ENCODE results near the gene TMEM39B.
"Not testable (repeated sequence)": the region's sequence is repeated elsewhere in the genome, so short reads cannot be mapped to it uniquely, and the experiment has no call there.

Gene TMEM39B

GRCh38 chr1:32068957-32069588 lies 3.7 kb upstream of the TMEM39B start:
- no peak for DNase-seq (ENCODE audit: low read depth, low spot score)

DNA sequence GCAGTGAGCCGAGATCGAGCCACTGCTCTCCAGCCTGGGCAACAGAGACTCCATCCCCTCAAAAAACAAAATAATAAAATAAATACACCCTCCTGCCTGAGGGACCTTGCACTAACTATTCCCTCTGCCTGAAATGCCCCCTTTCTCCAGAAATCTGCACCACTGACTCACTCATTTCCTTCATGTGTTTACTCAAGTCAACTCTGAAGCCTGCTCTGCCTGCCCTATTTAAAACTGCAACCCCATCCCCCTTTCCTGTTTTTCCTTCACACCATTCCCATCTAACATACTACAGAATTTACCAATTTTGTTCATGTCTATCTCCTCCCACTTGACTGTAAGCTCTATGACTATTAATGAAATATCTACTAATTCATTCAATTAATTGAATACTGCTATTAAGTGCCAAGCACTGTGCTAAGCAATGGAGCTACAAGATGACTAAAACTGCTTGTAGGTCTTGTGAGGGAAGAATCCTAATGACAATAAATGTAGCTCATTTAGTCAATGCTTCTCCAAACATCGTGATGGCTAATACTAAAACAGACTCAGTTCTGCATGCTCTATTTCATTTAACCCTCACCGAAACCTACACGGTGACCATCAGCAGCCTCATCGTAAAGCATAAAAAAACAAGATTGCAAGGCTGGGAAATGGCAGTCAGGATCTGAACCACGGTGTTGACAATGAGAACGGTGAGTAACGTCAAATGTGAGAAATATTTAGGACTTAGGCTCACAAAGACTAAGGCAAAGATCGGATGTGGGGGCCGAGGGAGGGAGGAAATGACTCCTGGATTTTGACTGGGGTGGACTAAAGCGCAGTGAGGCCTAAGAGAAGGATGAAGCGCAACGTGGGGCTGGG lies 749 bp upstream of the TMEM39B start:
- no peak for DNase-seq (ENCODE audit: low read depth, low spot score)

DNA sequence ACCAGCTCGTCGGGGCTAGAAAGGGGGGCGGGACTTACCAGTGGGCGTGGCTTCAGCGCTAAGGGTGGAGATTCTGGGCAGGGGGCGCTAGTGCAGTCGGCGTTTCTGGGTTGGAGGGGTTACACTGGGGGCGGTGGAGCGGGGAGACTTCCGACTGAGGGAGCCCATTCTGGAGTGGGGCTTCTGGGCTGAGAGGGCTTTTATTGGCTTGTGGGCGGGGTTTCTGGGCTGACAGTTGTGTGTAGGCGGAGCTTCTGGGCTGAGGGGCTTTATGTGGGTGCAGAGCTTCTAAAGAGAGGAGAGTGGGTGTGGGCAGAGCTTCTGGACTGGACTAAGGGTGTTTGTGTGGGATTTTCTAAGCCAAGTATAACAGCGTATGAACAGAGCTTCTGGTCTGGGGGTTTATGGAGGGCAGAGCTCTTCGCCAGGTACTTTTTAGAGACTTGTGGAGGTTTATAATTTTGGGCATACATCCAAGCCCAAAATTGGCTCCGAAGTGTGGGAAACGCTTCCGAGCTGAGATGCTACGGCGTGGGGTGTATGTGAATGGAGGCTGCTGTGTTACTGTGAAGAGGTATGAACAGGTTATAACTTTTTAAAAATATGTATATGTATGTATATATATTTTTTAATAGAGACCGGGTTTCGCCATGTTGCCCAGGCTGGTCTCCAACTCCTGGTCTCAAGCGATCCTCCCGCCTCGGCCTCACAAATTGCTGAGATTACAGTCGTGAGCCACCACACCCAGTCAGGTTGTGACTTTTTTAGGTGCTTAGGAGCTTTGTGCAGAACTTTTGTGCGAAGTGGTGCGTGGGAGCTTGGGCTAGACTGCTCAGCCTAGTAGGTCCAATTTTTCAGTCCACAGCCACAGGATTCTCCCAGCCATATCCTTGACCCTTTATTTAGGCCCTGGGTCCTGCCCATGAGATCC lies 825 bp downstream of the TMEM39B start:
- no peak for DNase-seq (ENCODE audit: low read depth, low spot score)

DNA sequence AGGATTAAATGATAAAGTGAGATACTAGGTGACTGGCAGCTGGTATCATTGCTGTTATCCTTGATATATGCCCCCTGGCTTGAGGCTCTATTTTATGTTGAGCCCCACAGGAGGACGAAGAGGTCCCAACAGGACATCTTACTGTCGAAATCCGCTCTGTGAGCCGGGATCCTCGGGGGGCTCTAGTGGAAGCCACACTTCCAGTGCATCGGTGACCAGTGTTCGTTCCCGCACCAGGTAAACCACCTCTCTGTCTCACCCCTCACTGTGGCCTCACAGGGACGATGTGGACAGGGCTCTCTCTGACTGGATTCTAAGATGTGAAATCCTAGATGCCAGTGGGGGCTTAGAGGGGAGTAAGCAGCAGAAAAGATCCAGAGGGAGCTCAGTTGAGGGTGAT lies 2.1 kb downstream of the TMEM39B start:
- DNase-seq (ENCODE audit: low read depth, low spot score): no peak

DNA sequence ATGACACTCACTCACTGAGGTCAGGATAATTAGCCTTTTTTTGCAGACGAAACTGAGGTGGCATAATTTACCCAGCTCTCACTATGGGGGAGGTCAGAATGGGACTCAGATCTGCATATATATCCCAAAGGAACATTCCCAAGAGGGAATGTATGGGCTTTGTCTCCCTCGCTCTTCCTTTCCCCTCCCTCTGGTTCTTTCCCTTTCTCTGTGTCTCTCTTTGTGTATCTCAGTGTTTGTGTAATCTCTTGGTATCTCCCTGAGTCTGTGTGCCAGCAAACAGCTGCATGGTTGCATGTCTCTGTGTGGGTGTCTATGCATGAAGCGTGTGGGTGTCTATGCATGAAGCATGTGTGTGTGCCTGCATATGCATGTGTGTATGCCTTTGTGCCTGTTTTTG lies 4.7 kb downstream of the TMEM39B start:
- DNase-seq (ENCODE audit: low read depth, low spot score): no peak

DNA sequence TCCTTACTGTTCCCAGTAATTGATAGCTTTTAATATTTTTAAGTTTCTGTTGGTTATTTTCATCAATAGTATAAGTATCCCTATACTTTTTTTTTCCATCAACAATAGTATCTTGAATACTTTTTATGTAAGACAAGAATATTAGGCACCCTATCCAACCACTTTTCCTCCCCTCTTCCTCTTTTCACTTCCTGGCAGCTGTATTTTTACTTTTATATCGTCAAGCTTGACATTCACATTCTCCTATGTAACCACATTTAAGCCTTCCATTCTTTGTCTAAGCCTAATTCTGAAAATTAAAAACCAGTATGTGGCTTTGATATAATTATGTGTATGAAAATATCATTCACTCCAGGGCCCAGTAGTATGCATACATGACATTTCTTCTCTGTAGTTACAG lies 9.3 kb downstream of the TMEM39B start:
- DNase-seq (ENCODE audit: low read depth, low spot score): no peak

DNA sequence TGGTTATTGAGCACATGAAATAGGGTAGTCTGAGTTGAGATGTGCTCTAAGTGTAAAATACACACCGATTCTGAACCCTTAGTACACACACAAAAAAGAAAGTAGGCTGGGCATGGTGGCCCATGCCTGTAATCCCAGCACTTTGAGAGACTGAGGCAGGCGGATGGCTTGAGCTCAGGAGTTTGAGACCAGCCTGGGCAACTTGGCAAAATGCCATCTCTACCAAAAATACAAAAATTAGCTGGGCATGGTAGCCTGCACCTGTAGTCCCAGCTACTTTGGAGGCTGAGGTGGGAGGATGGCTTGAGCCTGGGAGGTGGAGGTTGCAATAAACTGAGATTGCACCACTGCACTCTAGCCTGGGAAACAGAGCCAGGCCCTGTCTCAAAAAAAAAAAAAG lies 13.6 kb downstream of the TMEM39B start:
- DNase-seq (ENCODE audit: low read depth, low spot score): not testable (repeated sequence)

DNA sequence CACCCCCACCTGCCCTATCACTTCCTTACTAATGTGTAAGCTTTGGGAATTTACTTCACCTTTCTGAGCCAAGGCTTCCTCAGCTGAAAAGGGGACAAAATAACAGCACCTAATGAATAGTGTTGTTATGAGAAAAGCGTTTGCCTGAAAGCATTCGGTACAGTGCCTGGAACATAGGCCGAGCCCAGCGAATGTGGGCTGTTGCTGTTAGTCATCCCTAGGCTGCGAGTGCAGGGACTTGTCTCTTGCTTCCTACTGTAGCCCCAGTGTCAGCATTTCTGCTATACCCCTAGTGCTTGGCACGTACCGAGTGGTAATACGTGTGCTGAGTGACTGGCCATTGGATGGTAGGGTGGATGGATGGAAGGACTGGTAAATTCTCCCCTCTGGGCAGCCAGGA lies 18.4 kb downstream of the TMEM39B start:
- no peak for DNase-seq (ENCODE audit: low read depth, low spot score)

DNA sequence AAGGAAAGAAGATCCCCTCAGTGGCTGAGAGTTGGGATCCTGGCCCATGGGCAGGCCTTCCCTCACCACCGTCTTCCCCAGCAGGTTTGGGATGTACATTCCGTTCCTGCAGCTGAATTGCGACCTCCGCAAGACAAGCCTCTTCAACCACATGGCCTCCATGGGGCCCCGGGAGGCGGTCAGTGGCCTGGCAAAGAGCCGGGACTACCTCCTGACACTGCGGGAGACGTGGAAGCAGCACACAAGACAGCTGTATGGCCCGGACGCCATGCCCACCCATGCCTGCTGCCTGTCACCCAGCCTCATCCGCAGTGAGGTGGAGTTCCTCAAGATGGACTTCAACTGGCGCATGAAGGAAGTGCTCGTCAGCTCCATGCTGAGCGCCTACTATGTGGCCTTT lies 18.9 kb downstream of the TMEM39B start:
- no peak for DNase-seq (ENCODE audit: low read depth, low spot score)

DNA sequence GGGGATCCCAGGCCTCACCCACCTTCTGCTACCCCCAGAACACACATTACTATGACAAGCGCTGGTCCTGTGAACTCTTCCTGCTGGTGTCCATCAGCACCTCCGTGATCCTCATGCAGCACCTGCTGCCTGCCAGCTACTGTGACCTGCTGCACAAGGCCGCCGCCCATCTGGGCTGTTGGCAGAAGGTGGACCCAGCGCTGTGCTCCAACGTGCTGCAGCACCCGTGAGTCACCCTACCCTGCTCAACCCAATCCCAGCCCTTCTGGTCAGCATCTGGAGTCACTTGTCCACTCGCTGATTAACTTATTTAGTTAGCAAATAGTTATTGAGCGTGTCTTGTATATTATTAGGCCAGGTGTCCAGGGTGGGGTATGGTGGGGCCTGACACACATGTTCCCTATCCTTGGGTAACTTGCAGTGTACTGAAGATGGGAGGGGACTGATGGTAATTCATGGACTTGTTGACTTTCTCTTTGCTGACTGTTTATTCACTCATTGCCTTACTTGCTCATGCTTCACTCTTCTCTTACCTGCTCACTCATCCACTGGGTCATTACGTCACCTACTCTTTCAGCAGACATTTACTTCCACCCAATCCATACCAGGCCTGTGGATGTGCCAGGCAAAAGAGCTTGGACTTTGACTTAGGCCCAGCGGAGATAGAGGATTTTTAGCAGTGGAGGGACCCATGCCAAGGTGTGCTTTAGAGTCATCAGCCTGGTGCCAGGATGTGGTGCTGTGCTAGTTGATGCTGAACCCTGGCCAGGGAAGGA lies 22.2 kb downstream of the TMEM39B start:
- no peak for DNase-seq (ENCODE audit: low read depth, low spot score)

DNA sequence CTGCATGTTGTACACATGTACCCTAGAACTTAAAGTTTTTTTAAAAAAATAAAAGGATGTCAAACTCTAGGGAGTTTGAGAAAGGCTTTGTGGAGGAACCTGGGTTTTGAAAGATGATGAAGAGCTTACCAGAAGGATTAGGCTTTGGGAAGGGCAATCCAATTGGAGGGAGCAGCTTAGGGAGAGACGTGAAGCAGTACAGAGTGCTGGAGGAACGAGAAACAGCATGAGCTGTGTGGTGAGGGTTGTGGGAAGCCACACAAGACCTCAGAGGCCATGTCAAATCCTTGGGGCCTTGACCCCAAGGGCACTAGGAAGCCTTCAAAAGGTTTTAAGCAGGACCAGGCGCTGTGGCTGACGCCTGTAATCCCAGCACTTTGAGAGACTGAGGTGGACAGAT lies 26.7 kb downstream of the TMEM39B start:
- DNase-seq (ENCODE audit: low read depth, low spot score): no peak

DNA sequence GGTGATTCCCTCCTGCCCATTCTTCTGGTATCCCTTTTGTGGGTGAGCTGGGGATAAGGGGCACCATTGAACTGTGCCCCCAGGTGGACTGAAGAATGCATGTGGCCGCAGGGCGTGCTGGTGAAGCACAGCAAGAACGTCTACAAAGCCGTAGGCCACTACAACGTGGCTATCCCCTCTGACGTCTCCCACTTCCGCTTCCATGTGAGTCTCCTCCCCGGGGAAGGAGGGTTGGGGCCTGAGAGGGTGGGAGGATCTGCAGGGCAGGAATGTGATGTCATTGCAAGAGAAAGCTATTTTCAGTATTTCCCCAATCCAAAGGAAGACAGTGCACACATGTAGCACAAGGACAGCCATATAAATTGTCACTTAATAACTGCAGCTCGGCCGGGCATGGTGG lies 27.6 kb downstream of the TMEM39B start:
- DNase-seq (ENCODE audit: low read depth, low spot score): no peak

DNA sequence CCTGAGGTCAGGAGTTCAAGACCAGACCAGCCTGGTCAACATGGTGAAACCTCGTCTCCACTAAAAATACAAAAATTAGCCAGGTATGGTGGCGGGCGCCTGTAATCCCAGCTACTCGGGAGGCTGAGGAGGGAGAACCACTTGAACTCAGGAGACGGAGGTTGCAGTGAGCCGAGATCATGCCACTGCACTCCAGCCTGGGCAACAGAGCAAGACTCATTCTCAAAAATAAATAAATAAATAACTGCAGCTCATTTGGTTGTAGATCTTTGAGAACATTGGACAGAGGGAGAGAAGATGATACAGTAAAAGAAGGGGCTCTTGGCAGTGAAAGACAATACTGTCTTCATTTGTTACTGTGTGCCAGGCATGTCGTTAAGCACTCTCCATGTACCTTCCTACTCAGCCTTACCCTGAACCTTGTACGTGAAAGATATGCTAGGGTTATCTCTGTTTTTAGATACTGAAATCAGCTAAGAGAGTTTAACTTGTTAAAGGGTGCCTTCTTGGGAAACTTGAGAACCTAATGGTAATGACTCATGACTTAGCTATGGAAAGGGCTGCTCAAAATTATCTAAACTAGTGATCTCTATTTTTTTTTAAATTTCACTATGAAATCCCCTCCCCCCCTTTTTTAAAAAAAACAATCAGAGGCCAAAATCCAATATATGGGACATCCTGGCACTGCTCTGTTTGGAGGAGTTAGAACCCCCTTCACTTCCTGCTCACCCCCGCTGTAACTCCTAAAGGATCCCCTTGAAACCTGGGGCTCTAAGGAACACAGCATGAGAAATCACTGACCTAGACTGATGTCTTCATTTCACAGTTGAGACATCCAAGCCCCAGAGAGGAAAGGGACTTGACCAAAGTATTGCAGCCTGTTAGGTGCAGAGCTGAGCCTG lies 28.3 kb downstream of the TMEM39B start:
- no peak for DNase-seq (ENCODE audit: low read depth, low spot score)

GRCh38 chr1:32104127-32104526 lies 31.4 kb downstream of the TMEM39B start:
- no peak for DNase-seq (ENCODE audit: low read depth, low spot score)

GRCh38 chr1:32105338-32105737 lies 32.6 kb downstream of the TMEM39B start:
- DNase-seq (ENCODE audit: low read depth, low spot score): no peak

- DNase-seq (ENCODE audit: low read depth, low spot score): no peak
Observed at GRCh38 chr1:32106663-32107275, 34.0 kb downstream of the TMEM39B start.

DNA sequence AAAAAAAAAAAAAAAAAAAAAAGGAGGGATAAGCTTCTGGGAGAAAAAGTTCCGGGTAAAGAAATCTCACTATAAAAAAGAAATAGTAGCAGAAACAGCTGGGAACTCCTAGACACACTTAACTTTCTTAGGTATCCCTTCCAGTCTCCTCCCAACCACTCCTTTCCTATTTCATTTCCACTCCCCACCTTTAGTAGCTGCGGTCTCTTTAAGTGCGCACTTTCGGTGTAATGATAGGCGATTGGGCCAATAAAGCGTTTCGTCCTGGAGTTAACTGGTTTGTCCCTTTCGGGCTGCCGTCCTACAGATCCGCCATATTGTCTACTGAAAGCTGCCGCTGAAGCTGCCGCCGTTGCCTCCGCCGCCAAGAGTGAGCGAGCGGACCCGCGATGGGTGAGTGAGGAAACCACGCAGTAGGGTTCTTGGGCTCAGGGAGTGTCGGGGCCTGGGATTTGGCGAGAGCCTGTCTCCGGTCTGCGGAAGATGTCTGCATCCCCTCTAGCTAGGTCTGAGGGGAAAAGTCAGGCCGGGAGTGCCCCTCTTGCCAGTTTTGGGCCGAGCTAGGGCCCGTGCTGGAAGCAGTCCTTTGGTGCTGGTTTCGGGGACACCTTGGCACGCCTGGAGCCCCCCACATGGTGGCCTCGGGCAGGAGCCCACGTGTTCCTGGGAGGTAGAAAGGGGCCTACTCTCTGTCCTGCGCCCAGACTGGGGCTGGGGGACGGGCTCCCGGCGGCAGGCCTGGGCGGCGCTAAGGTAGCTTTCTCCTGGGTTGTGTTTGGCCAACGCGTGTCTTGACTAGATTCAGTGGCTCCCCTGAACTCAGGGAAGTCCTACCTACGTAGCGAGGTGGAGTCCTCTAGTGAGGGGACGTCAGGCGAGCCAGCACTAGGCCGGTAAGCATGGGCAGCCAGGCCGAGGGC lies 35.3 kb downstream of the TMEM39B start, which contains the start of gene KPNA6:
Gene KPNA6, plus strand, starts transcription at position 315 of the 920 bp plus-strand sequence. Its CDS starts 75 bp downstream, at position 390.
- DNase-seq (ENCODE audit: low read depth, low spot score): peak; percentile 84

DNA sequence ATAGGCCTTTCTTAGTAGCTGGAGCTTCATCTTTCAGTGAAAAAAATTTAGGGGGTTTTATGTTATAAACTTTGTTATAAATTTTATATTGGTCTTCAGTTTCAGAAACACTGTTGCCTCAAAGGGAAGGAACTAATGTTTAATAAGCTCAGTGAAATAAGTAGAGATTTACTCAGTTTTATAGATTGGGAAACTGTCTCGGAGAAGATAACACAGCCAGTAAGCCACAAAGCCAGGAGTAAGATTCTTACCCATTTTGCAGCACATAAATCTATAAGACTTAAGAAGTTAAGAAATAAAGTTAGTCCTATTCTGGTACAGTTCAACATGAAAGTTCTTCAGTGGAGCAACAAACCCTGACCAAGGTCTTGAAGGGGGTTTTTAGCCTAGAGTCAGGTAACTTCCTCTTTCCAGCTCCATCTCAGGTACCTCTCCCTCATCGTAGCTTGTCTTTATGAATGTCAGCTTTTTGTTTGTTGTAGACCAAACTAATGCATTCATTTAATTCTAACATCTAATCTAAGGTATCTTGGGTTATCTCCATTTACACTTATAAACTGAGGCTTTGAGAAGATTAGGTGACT lies 38.4 kb downstream of the TMEM39B start:
- DNase-seq (ENCODE audit: low read depth, low spot score): no peak

Data from brain pericyte (primary cell).